Epithelial cell of esophagus (primary cell): Measurements from ENCODE around the gene TTLL3.
A peak's percentile ranks its signal among the peaks of the same experiment; 100 is the strongest.

Experiments used
- DNase-seq: peaks from one replicate; pipeline ENCODE4 v3.0.0; 2010; ENCODE audit warnings: low read depth
- H3K4me3 ChIP-seq: 2 replicates; pipeline ENCODE4 v1.5.1; 2011; ENCODE audit warnings: mild to moderate bottlenecking, low read length, control low read depth
- TF ChIP-seq, protein P1 (sequence below): IDR thresholded peaks from 2 replicates; pipeline ENCODE4 v1.5.1; 2011; ENCODE audit warnings: low read depth, mild to moderate bottlenecking, low read length, control low read depth, inconsistent platforms; ENCODE audit not compliant: insufficient read depth; ENCODE audit errors: missing control alignments

Gene TTLL3

GRCh38 chr3:9812870-9813483 is 2.9 kb downstream of the TTLL3 start:
- TF ChIP-seq, protein P1, sequence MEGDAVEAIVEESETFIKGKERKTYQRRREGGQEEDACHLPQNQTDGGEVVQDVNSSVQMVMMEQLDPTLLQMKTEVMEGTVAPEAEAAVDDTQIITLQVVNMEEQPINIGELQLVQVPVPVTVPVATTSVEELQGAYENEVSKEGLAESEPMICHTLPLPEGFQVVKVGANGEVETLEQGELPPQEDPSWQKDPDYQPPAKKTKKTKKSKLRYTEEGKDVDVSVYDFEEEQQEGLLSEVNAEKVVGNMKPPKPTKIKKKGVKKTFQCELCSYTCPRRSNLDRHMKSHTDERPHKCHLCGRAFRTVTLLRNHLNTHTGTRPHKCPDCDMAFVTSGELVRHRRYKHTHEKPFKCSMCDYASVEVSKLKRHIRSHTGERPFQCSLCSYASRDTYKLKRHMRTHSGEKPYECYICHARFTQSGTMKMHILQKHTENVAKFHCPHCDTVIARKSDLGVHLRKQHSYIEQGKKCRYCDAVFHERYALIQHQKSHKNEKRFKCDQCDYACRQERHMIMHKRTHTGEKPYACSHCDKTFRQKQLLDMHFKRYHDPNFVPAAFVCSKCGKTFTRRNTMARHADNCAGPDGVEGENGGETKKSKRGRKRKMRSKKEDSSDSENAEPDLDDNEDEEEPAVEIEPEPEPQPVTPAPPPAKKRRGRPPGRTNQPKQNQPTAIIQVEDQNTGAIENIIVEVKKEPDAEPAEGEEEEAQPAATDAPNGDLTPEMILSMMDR, result no peak
- no peak overlapping the region for H3K4me3 ChIP-seq
- no peak for DNase-seq

- DNase-seq, result no peak
- H3K4me3 ChIP-seq, result no peak overlapping the region
- TF ChIP-seq, protein P1, result no peak
These were observed 5.9 kb downstream of the TTLL3 start for GRCh38 chr3:9815986-9816385.

DNA sequence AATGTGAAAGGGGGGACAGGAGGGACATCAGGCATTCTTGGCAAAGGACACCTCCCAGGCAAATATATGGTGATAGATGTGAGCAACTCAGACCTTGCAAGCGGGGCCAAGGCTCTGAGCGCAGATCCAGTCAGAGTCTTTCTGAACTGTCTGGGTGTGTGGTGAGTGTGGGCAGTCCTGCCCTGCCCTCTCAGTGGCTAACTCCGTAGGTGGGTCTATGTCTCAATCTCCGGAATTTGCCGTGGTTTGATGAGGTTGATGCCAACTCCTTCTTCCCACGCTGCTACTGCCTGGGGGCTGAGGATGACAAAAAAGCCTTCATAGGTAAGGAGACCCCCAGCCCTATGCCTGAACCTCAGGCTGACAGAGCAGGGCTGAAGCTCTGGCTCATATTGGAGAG is 7.4 kb downstream of the TTLL3 start:
- TF ChIP-seq, protein P1, result no peak
- DNase-seq, result no peak
- no peak overlapping the region for H3K4me3 ChIP-seq

- TF ChIP-seq, protein P1, result no peak
- no peak for DNase-seq
- H3K4me3 ChIP-seq, result no peak overlapping the region
These were observed 8.7 kb downstream of the TTLL3 start for GRCh38 chr3:9818666-9819335.

GRCh38 chr3:9820543-9820942 is 10.5 kb downstream of the TTLL3 start:
- H3K4me3 ChIP-seq, result no peak overlapping the region
- TF ChIP-seq, protein P1, result no peak
- DNase-seq, result no peak

DNA sequence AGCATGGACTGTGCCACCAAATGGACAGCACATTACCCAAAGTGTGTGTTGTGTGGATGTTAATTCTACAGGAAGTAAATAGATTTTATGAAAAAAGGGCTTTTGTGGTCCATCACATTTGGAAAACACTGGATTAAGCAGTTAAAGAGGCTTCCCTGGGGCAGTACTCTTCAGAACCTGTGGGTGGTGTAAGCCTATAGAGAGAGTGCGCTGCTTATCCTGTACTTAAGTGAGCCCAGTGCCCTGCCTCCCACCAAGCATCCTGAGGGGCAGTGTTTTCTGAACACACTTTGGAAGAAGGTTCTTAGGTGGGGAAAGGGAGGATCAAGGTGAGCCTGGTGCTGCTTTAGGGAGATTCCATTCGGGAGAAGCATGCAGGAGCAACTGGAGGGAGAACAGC is 10.9 kb downstream of the TTLL3 start:
- no peak overlapping the region for H3K4me3 ChIP-seq
- TF ChIP-seq, protein P1, result peak; percentile 50
- peak; percentile 39 for DNase-seq

DNA sequence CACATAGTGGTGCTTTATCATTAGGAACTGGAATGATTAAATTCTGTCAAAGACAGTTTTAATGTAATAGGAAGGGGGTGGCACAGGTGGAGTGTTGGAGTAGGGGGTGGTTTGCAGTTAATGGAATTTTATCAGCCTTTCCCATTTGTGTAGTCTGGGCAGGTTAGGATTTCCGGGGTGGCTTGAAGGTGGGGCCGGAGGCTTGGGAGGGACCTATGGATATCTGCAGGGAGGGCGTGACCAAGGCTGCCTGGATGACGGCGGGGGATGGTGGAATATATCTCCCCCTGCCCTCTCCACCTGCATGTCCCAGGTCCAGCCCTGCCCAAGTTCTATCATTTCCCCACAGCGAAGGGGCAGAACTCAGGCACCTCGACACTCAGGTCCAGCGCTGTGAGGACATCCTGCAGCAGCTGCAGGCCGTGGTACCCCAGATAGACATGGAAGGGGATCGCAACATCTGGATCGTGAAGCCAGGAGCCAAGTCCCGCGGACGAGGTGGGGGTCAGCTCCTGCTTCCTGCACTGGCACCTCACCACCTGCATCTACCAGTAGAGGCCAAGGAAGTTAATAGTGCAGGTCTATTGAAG is 15.5 kb downstream of the TTLL3 start:
- no peak for DNase-seq
- TF ChIP-seq, protein P1, result no peak
- no peak overlapping the region for H3K4me3 ChIP-seq
